ENCODE data around the gene PMVK. TPM values are rescaled to one million over a fixed set of nuclear protein-coding genes. Genes with fewer than 3 reads are reported as not detected.

The PMVK gene
- total RNA-seq, 1 experiment from 2014 or later = 32.3 TPM

DNA sequence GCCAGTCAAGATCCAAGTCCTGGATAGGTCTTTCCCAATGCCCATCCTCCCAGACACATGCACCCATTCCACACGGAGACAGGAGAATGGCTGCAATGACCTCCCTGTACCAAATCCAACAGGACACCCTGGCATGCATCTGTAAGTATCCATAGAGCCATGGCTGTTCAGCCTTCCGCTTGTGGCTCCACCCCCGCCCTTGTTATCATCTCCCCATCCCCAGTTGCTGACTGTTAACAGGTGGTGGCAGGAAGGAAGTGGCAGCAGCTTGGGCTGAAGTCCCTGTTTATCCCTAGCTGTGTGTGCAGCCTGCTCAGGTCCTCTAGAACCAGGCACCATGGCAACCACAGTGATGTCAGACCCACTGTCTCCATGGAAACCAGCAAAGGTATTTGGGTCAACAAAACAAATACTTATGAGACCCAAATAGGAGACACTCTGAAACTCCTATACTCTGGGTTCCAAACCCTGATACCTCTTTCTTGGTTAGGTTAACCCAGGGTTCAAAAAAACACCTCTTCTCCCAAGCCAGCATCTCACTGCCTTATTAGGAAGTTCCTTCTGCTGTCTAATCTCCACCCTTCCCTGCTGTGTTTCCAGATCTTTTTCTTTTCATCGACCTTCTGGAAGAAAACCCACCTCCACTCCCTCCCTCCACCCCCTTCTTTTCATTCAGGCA, 18.7 kb upstream of the PMVK start:
- Histone ChIP-seq H3K4me2 (ENCODE audit: low read length) (peak overlapping the region; percentile 89), H3K36me3 (ENCODE audit: low read depth, low read length) (peaks cover 8% of the 10 kb centered on the region; the same call in 1 of the 2 replicates), H3K4me3 (ENCODE audit: low read length) (peak overlapping the region; percentile 69), H3K27me3 (ENCODE audit: low read length) (no peaks in the 10 kb centered on the region), H4K20me1 (ENCODE audit: low read length) (no peaks in the 10 kb centered on the region), H2AFZ (ENCODE audit: low read length) (peak overlapping the region; percentile 64; the same call in 1 of the 2 replicates), H3K9ac (ENCODE audit: low read length) (peak overlapping the region; percentile 35; the same call in 1 of the 2 replicates), H3K9me2 (replicated peaks; ENCODE audit: low read length) (no peaks in the 10 kb centered on the region), H3K27ac (ENCODE audit: low read length) (0 out of 2 replicates have a peak overlapping the region, but pooled peaks have one; percentile 8), H3K4me1 (ENCODE audit: insufficient read depth, low read length) (peaks cover 14% of the 10 kb centered on the region), H3F3A (ENCODE audit: low read length, unreplicated experiment) (no peaks in the 10 kb centered on the region), H3K9me3 (ENCODE audit: low read length) (no peaks in the 10 kb centered on the region), H3K79me2 (ENCODE audit: low read length) (peaks cover 11% of the 10 kb centered on the region)
- DNase-seq (no peak), ATAC-seq (no peak)
- no TSS peak for BruUV-seq (replicated peaks)
- intact Hi-C loops (cut with micrococcal nuclease) = no loop called here
- CTCF ChIA-PET = interaction anchor here (0.6 to 1.5 kb wide), 6 partner anchors 11 to 288 kb away, joined by 3 to 9 read pairs (median 7); partner anchors contain the start of gene LENEP
- TF ChIP-seq, protein P1, sequence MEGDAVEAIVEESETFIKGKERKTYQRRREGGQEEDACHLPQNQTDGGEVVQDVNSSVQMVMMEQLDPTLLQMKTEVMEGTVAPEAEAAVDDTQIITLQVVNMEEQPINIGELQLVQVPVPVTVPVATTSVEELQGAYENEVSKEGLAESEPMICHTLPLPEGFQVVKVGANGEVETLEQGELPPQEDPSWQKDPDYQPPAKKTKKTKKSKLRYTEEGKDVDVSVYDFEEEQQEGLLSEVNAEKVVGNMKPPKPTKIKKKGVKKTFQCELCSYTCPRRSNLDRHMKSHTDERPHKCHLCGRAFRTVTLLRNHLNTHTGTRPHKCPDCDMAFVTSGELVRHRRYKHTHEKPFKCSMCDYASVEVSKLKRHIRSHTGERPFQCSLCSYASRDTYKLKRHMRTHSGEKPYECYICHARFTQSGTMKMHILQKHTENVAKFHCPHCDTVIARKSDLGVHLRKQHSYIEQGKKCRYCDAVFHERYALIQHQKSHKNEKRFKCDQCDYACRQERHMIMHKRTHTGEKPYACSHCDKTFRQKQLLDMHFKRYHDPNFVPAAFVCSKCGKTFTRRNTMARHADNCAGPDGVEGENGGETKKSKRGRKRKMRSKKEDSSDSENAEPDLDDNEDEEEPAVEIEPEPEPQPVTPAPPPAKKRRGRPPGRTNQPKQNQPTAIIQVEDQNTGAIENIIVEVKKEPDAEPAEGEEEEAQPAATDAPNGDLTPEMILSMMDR (conservative IDR thresholded peaks at IDR 0.05; ENCODE audit: low read depth, low read length) = no peak
- TF ChIP-seq EZH2phosphoT487 (IDR thresholded peaks at IDR 0.05; ENCODE audit: borderline replicate concordance, low read length) = no peak
- TF ChIP-seq EZH2 (IDR thresholded peaks at IDR 0.05; ENCODE audit: low read length, unreplicated experiment) = no peak
- POLR2A ChIA-PET (ENCODE audit: unreplicated experiment) = interaction anchor here (0.7 to 1.3 kb wide), 5 partner anchors 16 to 27 kb away, joined by 3 to 26 read pairs (median 5); no protein-coding TSS in a partner anchor

DNA sequence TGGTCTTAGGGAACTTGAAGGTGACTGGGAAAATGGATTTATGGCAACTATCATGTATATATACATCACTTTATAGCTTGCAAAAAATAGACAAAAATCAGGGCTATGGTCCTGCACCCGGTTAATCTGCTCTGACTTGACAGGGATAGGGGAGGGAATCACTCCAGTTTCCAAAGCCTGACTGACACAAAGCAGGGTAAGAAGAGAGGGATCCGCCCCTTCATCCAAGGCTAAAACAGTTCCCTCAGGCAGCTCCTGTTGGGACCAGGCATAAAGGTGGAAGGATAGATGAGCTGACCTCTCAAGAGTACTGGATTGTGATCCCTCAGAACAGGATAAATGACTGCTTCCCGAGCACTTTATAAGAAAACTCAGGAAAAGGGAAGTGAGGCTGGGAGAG, 18.0 kb upstream of the PMVK start:
- H3K9me2 ChIP-seq (replicated peaks; ENCODE audit: low read length) = no peaks in the 10 kb centered on the region
- H3K9ac ChIP-seq (ENCODE audit: low read length) = no peak overlapping the region
- H3F3A ChIP-seq (ENCODE audit: low read length, unreplicated experiment) = no peaks in the 10 kb centered on the region
- no peaks in the 10 kb centered on the region for H3K27me3 ChIP-seq (ENCODE audit: low read length)
- H3K4me3 ChIP-seq (ENCODE audit: low read length) = no peak overlapping the region
- H3K4me1 ChIP-seq (ENCODE audit: insufficient read depth, low read length) = peaks cover 13% of the 10 kb centered on the region
- CTCF ChIA-PET = interaction anchor here (0.6 kb wide), 1 partner anchor 287 kb away, joined by 3 read pairs; no protein-coding TSS in a partner anchor
- ATAC-seq (no peak), DNase-seq (no peak)
- no peaks in the 10 kb centered on the region for H4K20me1 ChIP-seq (ENCODE audit: low read length)
- intact Hi-C loops (cut with micrococcal nuclease) = no loop called here
- no peak overlapping the region for H3K4me2 ChIP-seq (ENCODE audit: low read length)
- BruUV-seq (replicated peaks) = no TSS peak
- no peak for TF ChIP-seq EZH2 (IDR thresholded peaks at IDR 0.05; ENCODE audit: low read length, unreplicated experiment)
- TF ChIP-seq EZH2phosphoT487 (IDR thresholded peaks at IDR 0.05; ENCODE audit: borderline replicate concordance, low read length) = no peak
- TF ChIP-seq, protein P1 (conservative IDR thresholded peaks at IDR 0.05; ENCODE audit: low read depth, low read length) = no peak
- H3K9me3 ChIP-seq (ENCODE audit: low read length) = no peaks in the 10 kb centered on the region
- H2AFZ ChIP-seq (ENCODE audit: low read length) = no peak overlapping the region
- peaks cover 8% of the 10 kb centered on the region; the same call in 1 of the 2 replicates for H3K36me3 ChIP-seq (ENCODE audit: low read depth, low read length)
- peaks cover 5% of the 10 kb centered on the region for H3K79me2 ChIP-seq (ENCODE audit: low read length)
- POLR2A ChIA-PET (ENCODE audit: unreplicated experiment) = interaction anchor here (1.3 kb wide), 1 partner anchor 19 kb away, joined by 26 read pairs; no protein-coding TSS in a partner anchor
- no peak overlapping the region for H3K27ac ChIP-seq (ENCODE audit: low read length)

DNA sequence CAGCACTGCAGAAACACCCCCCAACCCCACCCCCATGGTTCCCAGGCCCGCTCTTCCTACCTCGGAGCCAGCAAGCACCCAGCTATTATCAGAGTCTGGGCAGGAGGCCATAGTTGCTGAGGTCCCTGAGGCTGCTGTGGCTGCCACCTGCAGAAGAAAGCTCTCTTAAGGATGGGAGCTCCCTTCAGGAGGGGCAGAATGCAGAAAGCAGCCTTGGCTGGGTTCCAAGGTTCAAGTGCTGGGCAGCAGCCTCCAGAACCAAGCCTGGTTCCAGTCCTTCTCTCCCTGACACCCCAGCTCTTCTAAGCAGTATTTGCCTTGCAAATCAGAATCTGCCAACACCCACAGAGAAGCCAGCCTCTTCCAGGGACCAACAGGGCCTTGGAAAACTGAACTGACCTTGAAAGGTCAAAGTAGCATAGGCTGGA, 17.1 kb upstream of the PMVK start:
- Histone ChIP-seq H4K20me1 (ENCODE audit: low read length) (no peaks in the 10 kb centered on the region), H3K4me3 (ENCODE audit: low read length) (no peak overlapping the region), H3K27me3 (ENCODE audit: low read length) (no peaks in the 10 kb centered on the region), H3K9me2 (replicated peaks; ENCODE audit: low read length) (no peaks in the 10 kb centered on the region), H3K36me3 (ENCODE audit: low read depth, low read length) (0 out of 2 replicates have a peak, but pooled peaks cover 2% of the 10 kb centered on the region), H3K79me2 (ENCODE audit: low read length) (no peaks in the 10 kb centered on the region), H2AFZ (ENCODE audit: low read length) (no peak overlapping the region), H3K4me1 (ENCODE audit: insufficient read depth, low read length) (peaks cover 13% of the 10 kb centered on the region), H3F3A (ENCODE audit: low read length, unreplicated experiment) (no peaks in the 10 kb centered on the region), H3K9me3 (ENCODE audit: low read length) (no peaks in the 10 kb centered on the region), H3K27ac (ENCODE audit: low read length) (no peak overlapping the region), H3K9ac (ENCODE audit: low read length) (no peak overlapping the region), H3K4me2 (ENCODE audit: low read length) (no peak overlapping the region)
- TF ChIP-seq, protein P1 (conservative IDR thresholded peaks at IDR 0.05; ENCODE audit: low read depth, low read length) = no peak
- CTCF ChIA-PET = no interaction called here
- POLR2A ChIA-PET (ENCODE audit: unreplicated experiment) = no interaction called here
- no TSS peak for BruUV-seq (replicated peaks)
- ATAC-seq (no peak), DNase-seq (no peak)
- intact Hi-C loops (cut with micrococcal nuclease) = no loop called here
